ENCODE results near the gene CDHR1.
"Not testable (repeated sequence)": the region's sequence is repeated elsewhere in the genome, so short reads cannot be mapped to it uniquely, and the experiment has no call there.

The CDHR1 gene

GRCh38 chr10:84160663-84161362 lies 33.5 kb upstream of the CDHR1 start:
- no peaks in the 10 kb centered on the region for H3K79me2 ChIP-seq (ENCODE audit: control insufficient read depth, insufficient read depth, low read length, unreplicated experiment)
- no peak overlapping the region for H3K4me3 ChIP-seq (ENCODE audit: low read depth, low read length)
- peaks cover 19% of the 10 kb centered on the region for H3K27me3 ChIP-seq (ENCODE audit: insufficient read depth, low read length)
- no peak overlapping the region for H3K27ac ChIP-seq (ENCODE audit: low read depth, low read length)
- H2AFZ ChIP-seq (ENCODE audit: low read length, unreplicated experiment) = no peak overlapping the region
- no peaks in the 10 kb centered on the region for H3K4me1 ChIP-seq (ENCODE audit: control insufficient read depth, insufficient read depth, low read length, unreplicated experiment)
- H3K36me3 ChIP-seq (ENCODE audit: insufficient read depth, low read length) = no peaks in the 10 kb centered on the region

GRCh38 chr10:84163996-84164395 lies 30.3 kb upstream of the CDHR1 start:
- Histone ChIP-seq H3K79me2 (ENCODE audit: control insufficient read depth, insufficient read depth, low read length, unreplicated experiment) (no peaks in the 10 kb centered on the region), H3K4me1 (ENCODE audit: control insufficient read depth, insufficient read depth, low read length, unreplicated experiment) (no peaks in the 10 kb centered on the region), H3K36me3 (ENCODE audit: insufficient read depth, low read length) (no peaks in the 10 kb centered on the region), H3K4me3 (ENCODE audit: low read depth, low read length) (no peak overlapping the region), H3K27ac (ENCODE audit: low read depth, low read length) (no peak overlapping the region), H2AFZ (ENCODE audit: low read length, unreplicated experiment) (no peak overlapping the region), H3K27me3 (ENCODE audit: insufficient read depth, low read length) (peaks cover 19% of the 10 kb centered on the region)

GRCh38 chr10:84164442-84164841 lies 29.9 kb upstream of the CDHR1 start:
- Histone ChIP-seq H3K27me3 (ENCODE audit: insufficient read depth, low read length) (peaks cover 19% of the 10 kb centered on the region), H3K36me3 (ENCODE audit: insufficient read depth, low read length) (no peaks in the 10 kb centered on the region), H3K79me2 (ENCODE audit: control insufficient read depth, insufficient read depth, low read length, unreplicated experiment) (no peaks in the 10 kb centered on the region), H3K4me1 (ENCODE audit: control insufficient read depth, insufficient read depth, low read length, unreplicated experiment) (no peaks in the 10 kb centered on the region), H3K4me3 (ENCODE audit: low read depth, low read length) (no peak overlapping the region), H2AFZ (ENCODE audit: low read length, unreplicated experiment) (no peak overlapping the region), H3K27ac (ENCODE audit: low read depth, low read length) (no peak overlapping the region)

GRCh38 chr10:84166620-84167288 lies 27.6 kb upstream of the CDHR1 start:
- Histone ChIP-seq H3K79me2 (ENCODE audit: control insufficient read depth, insufficient read depth, low read length, unreplicated experiment) (no peaks in the 10 kb centered on the region), H3K4me1 (ENCODE audit: control insufficient read depth, insufficient read depth, low read length, unreplicated experiment) (no peaks in the 10 kb centered on the region), H2AFZ (ENCODE audit: low read length, unreplicated experiment) (no peak overlapping the region), H3K27ac (ENCODE audit: low read depth, low read length) (no peak overlapping the region), H3K4me3 (ENCODE audit: low read depth, low read length) (no peak overlapping the region), H3K36me3 (ENCODE audit: insufficient read depth, low read length) (no peaks in the 10 kb centered on the region), H3K27me3 (ENCODE audit: insufficient read depth, low read length) (peaks cover 19% of the 10 kb centered on the region)

- not testable (repeated sequence) for H2AFZ ChIP-seq (ENCODE audit: low read length, unreplicated experiment); H3K79me2 ChIP-seq (ENCODE audit: control insufficient read depth, insufficient read depth, low read length, unreplicated experiment); H3K27ac ChIP-seq (ENCODE audit: low read depth, low read length); H3K36me3 ChIP-seq (ENCODE audit: insufficient read depth, low read length); H3K4me1 ChIP-seq (ENCODE audit: control insufficient read depth, insufficient read depth, low read length, unreplicated experiment); H3K4me3 ChIP-seq (ENCODE audit: low read depth, low read length)
- H3K27me3 ChIP-seq (ENCODE audit: insufficient read depth, low read length) = peaks cover 19% of the 10 kb centered on the region
Observed at GRCh38 chr10:84167289-84167653, 27.1 kb upstream of the CDHR1 start.

GRCh38 chr10:84168382-84168781 lies 26.0 kb upstream of the CDHR1 start:
- H3K27me3 ChIP-seq (ENCODE audit: insufficient read depth, low read length) = peaks cover 21% of the 10 kb centered on the region
- H3K27ac ChIP-seq (ENCODE audit: low read depth, low read length); H3K4me1 ChIP-seq (ENCODE audit: control insufficient read depth, insufficient read depth, low read length, unreplicated experiment); H3K79me2 ChIP-seq (ENCODE audit: control insufficient read depth, insufficient read depth, low read length, unreplicated experiment); H2AFZ ChIP-seq (ENCODE audit: low read length, unreplicated experiment); H3K36me3 ChIP-seq (ENCODE audit: insufficient read depth, low read length); H3K4me3 ChIP-seq (ENCODE audit: low read depth, low read length): not testable (repeated sequence)

- not testable (repeated sequence) for H2AFZ ChIP-seq (ENCODE audit: low read length, unreplicated experiment); H3K27ac ChIP-seq (ENCODE audit: low read depth, low read length); H3K36me3 ChIP-seq (ENCODE audit: insufficient read depth, low read length); H3K79me2 ChIP-seq (ENCODE audit: control insufficient read depth, insufficient read depth, low read length, unreplicated experiment); H3K4me3 ChIP-seq (ENCODE audit: low read depth, low read length); H3K4me1 ChIP-seq (ENCODE audit: control insufficient read depth, insufficient read depth, low read length, unreplicated experiment)
- peaks cover 14% of the 10 kb centered on the region; the same call in 1 of the 2 replicates for H3K27me3 ChIP-seq (ENCODE audit: insufficient read depth, low read length)
Observed at GRCh38 chr10:84171237-84171636, 23.1 kb upstream of the CDHR1 start.

GRCh38 chr10:84171700-84172466 lies 22.5 kb upstream of the CDHR1 start:
- not testable (repeated sequence) for H3K27ac ChIP-seq (ENCODE audit: low read depth, low read length); H3K4me3 ChIP-seq (ENCODE audit: low read depth, low read length); H3K36me3 ChIP-seq (ENCODE audit: insufficient read depth, low read length); H3K79me2 ChIP-seq (ENCODE audit: control insufficient read depth, insufficient read depth, low read length, unreplicated experiment); H2AFZ ChIP-seq (ENCODE audit: low read length, unreplicated experiment); H3K4me1 ChIP-seq (ENCODE audit: control insufficient read depth, insufficient read depth, low read length, unreplicated experiment)
- peaks cover 14% of the 10 kb centered on the region; the same call in 1 of the 2 replicates for H3K27me3 ChIP-seq (ENCODE audit: insufficient read depth, low read length)

- no peak overlapping the region for H3K27ac ChIP-seq (ENCODE audit: low read depth, low read length)
- no peaks in the 10 kb centered on the region for H3K4me1 ChIP-seq (ENCODE audit: control insufficient read depth, insufficient read depth, low read length, unreplicated experiment)
- H2AFZ ChIP-seq (ENCODE audit: low read length, unreplicated experiment) = no peak overlapping the region
- no peak overlapping the region for H3K4me3 ChIP-seq (ENCODE audit: low read depth, low read length)
- no peaks in the 10 kb centered on the region for H3K79me2 ChIP-seq (ENCODE audit: control insufficient read depth, insufficient read depth, low read length, unreplicated experiment)
- H3K27me3 ChIP-seq (ENCODE audit: insufficient read depth, low read length) = peaks cover 14% of the 10 kb centered on the region; the same call in 1 of the 2 replicates
- H3K36me3 ChIP-seq (ENCODE audit: insufficient read depth, low read length) = no peaks in the 10 kb centered on the region
Observed at GRCh38 chr10:84172467-84173356, 21.6 kb upstream of the CDHR1 start.

- Histone ChIP-seq H3K27me3 (ENCODE audit: insufficient read depth, low read length) (peaks cover 14% of the 10 kb centered on the region; the same call in 1 of the 2 replicates), H2AFZ (ENCODE audit: low read length, unreplicated experiment) (no peak within 1 kb of the TSS), H3K27ac (ENCODE audit: low read depth, low read length) (no peak within 1 kb of the TSS), H3K4me3 (ENCODE audit: low read depth, low read length) (no peak within 1 kb of the TSS), H3K4me1 (ENCODE audit: control insufficient read depth, insufficient read depth, low read length, unreplicated experiment) (no peaks in the 10 kb centered on the region), H3K36me3 (ENCODE audit: insufficient read depth, low read length) (no peaks in the 10 kb centered on the region), H3K79me2 (ENCODE audit: control insufficient read depth, insufficient read depth, low read length, unreplicated experiment) (no peaks in the 10 kb centered on the region)
Observed at GRCh38 chr10:84173501-84173929, 20.8 kb upstream of the CDHR1 start, which contains the start of gene GPR15LG. Gene GPR15LG, plus strand, starts transcription at chr10:84173801. Its CDS starts 51 bp downstream, at chr10:84173852.
